ENCODE results near the gene HOXB4.
"Not testable (repeated sequence)": the region's sequence is repeated elsewhere in the genome, so short reads cannot be mapped to it uniquely, and the experiment has no call there.

HOXB4 gene

DNA sequence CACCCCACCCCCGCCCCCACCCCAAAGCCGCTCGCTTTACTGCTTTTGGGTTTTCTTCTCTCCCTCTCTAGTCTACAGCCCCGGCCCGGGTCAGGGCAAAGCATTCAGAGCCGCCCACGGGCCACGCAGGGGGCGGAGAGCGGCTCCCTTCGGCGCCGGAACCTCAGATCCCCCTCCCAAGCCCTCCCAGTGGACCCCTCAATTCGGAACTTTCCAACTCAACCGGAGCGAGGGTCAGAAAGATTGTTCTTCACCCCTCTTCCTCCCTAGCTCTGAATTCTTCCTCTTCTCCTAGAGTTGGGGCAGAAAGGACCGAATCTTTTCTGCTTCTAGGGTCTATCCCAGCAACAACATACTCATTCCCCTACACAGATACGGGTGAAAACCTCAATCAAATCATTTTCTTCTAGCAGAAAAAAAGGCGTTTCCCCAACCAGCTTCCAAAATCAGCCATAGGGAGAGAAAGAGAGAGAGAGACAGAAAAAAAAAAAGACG, 34.2 kb downstream of the HOXB4 start:
- no peak for DNase-seq

GRCh38 chr17:48543107-48543853, 34.9 kb downstream of the HOXB4 start:
- no peak for DNase-seq

DNA sequence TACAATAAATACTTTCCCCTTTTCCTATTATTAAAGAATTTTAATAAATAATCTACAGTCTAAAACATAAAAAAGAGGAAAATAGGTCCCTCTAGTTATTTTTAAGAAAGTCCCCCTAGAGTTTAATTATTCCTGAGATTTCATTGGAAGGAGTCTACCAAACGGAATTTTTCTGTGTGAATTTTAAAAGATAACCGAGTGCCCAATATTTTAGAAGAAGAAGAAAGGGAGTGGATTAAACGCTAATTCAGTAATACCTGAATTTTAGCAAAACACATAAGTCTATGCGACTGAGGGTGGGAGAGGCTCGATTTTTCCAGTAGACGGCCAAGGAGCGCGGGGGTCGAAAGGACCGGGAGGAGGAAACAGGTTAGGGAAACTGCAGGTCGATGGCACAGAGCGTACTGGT, 35.4 kb downstream of the HOXB4 start:
- no peak for DNase-seq

- no peak for DNase-seq
These were observed 36.0 kb downstream of the HOXB4 start for GRCh38 chr17:48542114-48542656.

DNA sequence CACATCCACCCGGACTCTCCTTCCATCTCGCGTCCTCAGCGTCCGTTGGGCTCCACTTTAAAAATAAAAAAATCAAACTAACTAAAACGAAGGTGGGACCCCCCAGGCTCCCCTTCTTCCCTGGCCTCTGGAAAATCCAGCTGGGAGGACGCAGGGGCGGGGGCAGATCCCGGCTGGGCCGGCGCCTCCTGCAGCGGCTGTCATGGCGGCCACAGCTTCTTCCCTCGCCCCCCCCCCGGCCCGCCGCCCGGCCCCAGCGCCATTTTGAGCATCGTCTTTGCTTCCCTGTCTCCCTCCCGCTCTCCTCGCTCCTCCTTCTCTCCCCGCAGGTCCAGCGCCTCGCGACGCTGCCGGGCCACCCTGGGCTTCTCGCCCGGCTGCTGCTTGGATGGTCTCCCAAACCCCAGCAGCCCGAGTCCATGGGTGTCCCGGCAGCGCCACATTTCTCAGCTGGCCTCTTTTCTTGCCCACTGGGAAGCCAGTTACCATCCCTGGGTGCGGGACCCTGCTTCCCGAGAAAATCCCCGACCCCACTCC, 36.5 kb downstream of the HOXB4 start:
- no peak for DNase-seq

GRCh38 chr17:48541036-48541576, 37.0 kb downstream of the HOXB4 start:
- no peak for DNase-seq

DNA sequence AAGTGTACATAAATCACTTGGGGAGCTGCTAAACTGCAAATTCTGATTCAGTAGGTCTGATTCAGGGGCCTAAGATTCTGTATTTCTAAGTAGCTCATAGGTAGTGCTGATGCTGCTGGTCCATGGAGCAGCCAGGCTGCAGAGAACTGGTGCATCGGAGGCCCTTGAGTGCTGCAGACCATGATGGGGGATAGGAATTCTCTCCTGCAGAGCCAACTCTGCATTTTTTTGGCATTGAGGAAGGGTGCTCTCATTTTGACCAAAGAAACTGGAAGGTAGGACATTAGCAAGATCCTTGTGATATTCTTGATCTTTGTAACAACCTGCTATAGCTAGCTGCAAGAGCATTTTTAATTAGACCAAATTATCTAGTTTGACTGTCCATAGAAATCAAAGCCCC, 37.9 kb downstream of the HOXB4 start:
- DNase-seq: no peak

DNA sequence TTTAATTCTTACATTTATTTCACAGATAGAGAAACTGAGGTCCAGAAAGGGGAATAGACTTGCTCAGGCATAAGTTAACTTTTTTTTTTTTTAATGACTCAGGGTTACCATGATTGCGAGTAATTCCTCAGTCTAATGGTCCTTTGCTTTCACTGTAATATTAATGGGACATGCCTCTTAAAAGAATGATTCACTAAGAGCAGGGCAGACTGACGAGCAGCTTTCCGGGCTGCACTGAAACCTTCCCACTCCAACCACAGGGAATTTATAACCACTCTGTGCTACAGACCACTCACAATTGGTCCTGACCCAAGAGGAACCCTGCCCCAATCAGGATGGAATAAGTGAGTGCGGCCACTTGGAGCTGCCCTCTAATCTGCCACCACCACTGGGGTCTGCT, 39.0 kb downstream of the HOXB4 start:
- DNase-seq: no peak

GRCh38 chr17:48537316-48537715, 40.8 kb downstream of the HOXB4 start:
- DNase-seq: no peak

GRCh38 chr17:48535793-48536559, 42.2 kb downstream of the HOXB4 start:
- DNase-seq: not testable (repeated sequence)

- no peak for DNase-seq
These were observed 45.9 kb downstream of the HOXB4 start for GRCh38 chr17:48532261-48532660.

GRCh38 chr17:48530887-48531272, 47.3 kb downstream of the HOXB4 start, which contains the start of gene HOXB1:
Gene HOXB1 (minus strand): TSS chr17:48531011. CDS start chr17:48530904, 107 bp downstream.
- DNase-seq: no peak

DNA sequence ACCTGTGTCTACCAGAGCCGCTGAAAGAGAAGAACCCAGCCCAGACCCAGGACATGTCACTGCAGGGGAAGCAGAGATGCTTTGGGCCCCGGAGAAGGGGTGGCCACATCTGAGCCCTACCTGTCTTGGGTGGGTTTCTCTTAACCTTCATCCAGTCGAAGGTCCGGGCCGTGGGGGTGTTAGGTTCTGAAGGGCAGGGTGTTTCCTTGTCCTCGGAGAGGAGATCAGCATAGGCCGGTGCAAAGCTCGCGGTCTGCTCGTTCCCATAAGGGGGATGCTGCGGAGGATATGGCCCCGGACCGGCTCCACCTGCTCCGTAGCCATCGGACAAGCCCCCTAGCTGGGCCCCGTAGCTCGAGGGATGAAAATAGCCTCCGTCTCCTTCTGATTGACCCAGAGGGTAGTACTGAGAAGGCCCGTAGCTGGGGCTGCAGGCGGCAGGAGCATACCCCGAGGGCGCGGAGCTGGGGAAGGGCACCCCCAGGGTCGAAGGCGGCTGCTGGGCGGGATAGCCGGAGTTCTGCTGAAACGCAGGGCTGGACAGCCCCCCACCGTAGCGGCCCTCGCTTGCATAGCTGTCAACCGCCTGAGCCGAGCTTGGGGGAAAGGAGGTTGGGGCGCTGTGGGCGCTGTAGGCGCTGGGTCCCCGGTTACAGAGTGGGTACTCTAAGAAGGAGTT, 47.8 kb downstream of the HOXB4 start:
- DNase-seq: no peak

GRCh38 chr17:48529683-48530009, 48.5 kb downstream of the HOXB4 start:
- DNase-seq: no peak

DNA sequence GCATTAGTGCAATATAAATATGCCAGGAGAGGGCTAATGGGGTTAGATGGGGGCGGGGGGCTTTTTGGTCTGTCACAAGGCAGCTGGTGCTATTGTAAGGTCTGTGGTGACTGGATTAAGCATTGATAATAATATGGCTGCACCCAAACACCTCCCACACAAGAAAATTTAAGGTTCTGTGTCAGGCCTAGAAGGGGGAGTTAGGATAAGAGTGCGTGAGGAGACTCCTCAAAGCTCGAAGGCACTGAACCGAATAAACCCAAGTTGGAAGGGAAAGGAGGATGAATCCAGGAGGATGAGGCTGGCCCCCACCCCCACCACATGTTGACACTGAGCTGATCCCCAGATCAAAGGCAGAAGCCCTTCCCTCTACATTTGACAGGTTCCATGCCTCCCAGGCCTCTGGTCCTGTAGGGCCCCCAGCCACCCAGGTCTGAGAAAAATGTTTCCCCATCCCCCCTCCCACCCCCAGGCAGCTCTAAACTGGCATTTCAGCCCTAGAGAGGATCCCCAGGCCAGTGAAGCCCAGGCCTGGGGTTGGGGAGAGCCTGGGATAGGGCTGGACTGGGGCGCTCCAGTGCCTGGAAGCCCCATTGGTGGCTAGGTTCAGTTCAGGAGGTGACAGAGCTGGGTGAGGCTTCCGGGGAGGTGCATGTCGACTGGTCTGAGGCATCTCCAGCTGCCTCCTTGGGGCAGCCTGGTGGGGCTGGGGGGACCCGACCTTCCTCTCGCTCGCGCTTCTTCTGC, 49.0 kb downstream of the HOXB4 start:
- no peak for DNase-seq

GRCh38 chr17:48528153-48528935, 49.8 kb downstream of the HOXB4 start:
- DNase-seq: no peak

DNA sequence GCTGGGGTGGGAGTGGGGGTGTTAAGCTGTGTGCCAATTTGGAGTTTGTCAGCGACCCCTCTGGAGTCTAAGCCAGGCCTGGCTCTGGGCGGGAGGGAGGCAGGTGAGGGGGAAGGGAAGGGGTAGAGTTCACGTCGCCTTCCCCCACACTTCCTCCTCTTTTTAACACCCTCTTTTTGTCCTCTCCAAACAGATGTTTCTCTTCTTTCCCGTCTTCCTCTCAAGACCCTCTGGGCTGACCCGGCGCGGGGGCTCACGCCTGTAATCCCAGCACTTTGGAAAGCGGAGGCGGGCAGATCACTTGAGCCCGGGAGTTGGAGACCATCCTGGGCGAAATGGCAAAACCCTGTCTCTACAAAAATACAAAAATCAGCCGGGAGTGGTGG, 50.6 kb downstream of the HOXB4 start:
- DNase-seq: no peak

- DNase-seq: no peak
These were observed 51.3 kb downstream of the HOXB4 start for GRCh38 chr17:48526608-48527546.

Data from NCI-H1417 treated with DMSO at 0.1 percent for 48 hours (cell line).